HG02798 (cell line): ENCODE measurements around the gene HK3.
A peak's percentile ranks its signal among the peaks of the same experiment; 100 is the strongest.

Source experiments
- ATAC-seq: cut with Tn5 transposase; IDR thresholded peaks from one replicate; pipeline ENCODE4 v1.9.1; 2021; ENCODE audit warnings: mild to moderate bottlenecking; ENCODE audit not compliant: unreplicated experiment, poor library complexity

Gene HK3

DNA sequence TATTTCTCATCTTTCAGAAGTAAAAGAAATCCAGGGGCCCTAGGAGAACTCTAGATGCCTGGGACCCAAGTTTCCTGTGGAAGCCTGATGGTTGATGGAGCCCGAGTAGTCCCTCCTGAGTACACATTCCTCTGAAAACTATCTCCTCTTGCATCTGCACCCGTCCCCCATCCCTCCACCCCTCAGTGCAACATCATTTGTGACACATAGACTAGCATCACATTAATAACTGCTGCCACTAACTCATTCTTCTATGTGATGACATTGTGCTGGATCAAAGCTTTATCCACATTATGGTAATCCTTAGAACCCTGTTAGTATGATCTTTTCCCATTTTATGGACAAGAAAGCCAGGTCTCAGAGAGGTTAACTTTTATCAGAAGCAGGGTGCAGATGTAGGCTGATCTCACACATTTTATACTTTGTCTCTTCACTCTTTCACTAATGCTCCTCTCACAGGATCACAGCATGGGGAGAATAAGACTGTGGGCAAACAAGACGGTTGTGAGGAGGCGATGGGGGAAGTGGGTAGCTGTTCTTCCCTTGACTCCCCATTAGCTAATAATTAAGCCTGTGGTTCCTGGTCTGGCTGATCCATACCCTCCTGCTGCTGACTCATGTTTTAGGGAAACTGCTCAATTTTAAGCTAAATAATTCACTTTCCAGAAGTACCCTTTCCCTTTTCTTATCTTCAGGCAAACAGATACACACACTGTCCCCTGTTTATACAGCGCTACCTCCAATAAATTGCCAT, 3.9 kb upstream of the HK3 start:
- ATAC-seq = no peak

- no peak for ATAC-seq
Measured at GRCh38 chr5:176902102-176902814, 3.1 kb upstream of the HK3 start.

GRCh38 chr5:176901260-176902101, 2.3 kb upstream of the HK3 start:
- peak; percentile 62 for ATAC-seq

GRCh38 chr5:176900780-176901204, 1.6 kb upstream of the HK3 start:
- no peak for ATAC-seq

DNA sequence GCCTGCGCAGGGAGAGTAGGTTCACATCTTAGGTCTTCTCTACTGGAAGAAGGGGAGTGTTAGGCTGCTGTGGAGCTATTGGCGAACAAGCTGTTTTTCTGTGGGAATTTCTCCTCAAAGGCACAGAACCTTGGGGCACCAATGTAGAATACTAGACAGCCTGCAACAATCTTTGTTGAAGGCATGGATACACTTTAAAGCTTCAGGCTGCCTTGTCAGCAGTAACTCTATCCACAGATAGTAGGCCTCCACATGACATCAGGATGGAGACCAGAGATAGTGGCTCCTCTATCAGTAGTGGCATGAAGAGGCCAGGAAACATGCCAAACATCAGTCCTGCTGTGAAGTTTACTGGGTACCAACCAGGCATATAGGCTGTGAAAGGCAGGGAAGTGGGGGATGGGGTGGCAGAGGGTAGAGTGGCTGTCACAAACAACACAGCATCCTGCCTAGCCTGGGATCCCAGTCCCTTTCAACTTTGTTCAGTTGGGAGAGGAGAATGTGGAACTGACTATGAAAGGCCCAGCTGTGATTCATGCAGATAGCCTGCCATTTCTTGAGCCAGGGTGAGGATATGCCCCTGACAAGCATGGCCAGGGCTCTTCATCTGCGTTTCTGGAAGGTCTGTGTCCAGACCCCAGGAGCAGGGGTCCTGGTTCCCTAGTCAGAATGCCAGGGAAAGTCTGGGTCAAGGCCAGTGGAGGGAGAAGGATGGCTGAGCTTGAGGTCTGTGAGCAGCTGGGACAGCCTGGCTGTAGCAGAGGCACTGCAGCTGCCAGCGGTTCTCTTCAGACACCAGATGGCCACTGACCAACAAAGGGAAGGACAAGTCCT, 1.0 kb upstream of the HK3 start:
- no peak for ATAC-seq

DNA sequence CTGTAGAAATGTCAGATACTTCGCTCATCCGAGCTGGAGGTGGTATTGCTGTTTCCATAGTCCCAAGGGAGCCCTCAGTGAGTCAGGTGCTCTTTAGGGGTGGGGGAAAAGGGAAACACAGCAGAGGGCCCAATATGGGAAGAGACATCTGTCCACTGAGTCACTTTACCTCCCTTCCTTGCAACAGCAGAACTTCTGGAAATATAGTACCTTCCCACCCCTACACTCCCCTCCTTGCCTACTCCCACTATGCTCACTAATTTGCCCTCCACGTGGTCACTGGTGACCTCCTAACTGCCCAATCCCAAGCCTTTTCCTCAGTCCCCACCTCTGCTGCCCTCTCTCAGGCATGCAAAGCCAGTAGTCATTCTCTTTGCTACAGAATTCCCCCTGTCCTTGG, 1.9 kb downstream of the HK3 start:
- no peak for ATAC-seq

DNA sequence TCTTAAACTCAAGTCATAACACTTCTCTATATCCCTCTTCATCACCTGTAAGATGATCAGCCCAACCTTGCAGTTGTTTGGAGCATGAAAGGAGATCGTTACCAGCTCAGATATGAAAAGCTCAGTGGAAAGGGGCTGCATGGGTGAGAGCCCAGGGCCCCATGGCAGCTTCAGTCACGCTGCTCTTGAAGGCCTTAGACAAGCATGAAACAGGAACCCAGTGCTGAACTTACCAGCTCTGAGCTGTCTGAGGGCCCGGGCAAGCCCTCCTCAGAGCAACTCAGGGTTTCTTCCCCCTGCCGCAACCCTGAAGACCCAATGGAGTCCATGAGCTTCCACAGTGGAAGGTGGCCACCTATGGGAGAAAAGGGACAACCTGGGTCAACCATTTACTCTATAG, 3.3 kb downstream of the HK3 start:
- ATAC-seq = no peak

DNA sequence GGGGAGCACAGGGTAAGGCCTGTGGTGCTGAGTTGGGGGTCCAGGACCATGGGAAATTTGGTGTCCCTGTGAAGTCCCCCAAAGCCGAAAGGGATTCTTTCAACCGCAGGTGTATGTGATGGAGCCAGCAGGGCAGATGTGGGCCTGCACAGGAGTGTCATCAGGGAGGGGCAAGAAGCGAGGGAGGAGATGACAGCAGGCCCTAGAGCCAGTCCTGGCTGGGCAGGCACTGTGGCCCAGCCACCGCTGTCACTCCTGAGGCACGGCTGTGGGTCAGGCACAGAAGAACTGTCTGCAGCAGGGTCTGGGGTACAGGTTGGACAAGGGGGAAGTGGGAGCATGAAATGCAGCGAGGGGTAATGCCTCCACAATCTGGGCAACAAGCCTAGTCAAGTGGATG, 4.8 kb downstream of the HK3 start:
- ATAC-seq = no peak

- ATAC-seq = no peak
Measured at GRCh38 chr5:176892663-176893062, 6.5 kb downstream of the HK3 start.

DNA sequence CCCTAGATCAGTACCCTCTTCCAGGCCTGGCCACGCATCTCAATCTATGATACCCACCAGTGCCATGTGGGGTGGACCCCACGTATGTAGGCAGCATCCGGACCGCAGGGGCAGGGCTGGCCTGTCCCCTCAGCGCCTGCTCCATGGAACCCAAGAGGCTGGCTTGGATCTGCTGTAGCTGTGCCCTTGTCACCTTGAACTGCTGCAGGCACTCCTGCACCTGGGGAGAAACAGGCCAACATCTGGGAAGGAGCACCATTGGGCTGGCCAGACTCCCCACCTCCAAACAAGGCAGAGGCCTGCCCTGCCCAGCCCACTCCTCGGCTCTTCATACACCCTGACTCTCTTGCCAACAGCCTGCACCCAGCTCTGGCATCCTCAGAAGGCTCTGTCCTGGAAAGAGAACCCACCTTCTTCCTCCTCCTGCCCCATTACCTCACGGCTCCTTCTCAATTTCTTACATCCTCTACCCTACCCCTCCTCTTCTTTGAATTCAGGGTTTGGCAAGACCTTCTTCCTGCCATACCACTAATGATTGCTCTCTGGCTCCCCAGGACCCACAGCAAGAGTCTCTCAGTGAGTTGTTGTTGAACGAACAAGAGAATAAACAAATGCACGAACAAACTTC, 7.7 kb downstream of the HK3 start:
- no peak for ATAC-seq

GRCh38 chr5:176890455-176891330, 8.5 kb downstream of the HK3 start:
- ATAC-seq = no peak

DNA sequence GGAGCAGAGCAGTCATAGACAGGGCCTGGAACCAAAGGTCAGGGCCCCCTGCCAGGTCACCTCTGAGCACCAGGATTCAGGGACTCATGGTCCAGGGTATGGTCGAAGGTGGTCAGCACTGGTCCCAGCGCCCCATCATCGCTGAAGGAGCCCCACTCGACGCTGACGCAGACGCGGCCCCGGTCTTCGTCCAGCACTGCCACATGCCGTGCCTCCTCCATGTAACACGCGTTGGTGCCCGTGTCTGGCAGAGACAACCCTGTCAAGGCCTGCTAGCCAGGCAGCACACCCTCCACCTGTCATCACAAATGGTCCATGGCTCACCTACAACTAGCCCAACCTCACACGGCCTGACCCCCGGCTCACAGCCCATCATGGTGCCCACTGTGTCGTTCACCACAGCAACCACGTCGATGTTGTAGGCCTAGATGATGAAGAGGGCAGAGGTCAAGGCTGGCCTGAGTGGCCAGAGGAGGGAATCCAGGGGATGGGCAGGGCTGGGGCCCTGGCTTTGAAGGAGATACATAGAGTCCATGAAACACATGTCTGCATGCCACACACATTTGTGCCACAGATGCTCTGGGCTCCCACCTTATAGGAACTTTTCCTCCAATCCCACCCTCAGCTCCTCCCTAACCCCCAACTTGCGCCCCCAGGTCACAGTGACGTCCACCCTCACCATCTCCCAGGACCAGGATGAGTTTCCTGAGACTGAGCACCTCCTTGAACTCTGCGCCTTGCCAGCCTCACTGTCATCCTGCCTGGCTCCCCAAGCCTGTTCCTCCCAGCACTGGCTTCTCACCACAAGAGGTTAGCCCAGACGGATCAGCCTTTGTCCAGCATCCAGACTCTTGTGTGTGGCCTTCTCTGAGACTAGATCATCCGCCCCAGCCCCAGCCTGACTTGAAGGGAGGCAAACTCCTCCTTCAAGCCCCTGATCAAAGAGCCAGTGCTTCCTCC, 9.5 kb downstream of the HK3 start:
- no peak for ATAC-seq

GRCh38 chr5:176888865-176889165, 10.3 kb downstream of the HK3 start:
- no peak for ATAC-seq

DNA sequence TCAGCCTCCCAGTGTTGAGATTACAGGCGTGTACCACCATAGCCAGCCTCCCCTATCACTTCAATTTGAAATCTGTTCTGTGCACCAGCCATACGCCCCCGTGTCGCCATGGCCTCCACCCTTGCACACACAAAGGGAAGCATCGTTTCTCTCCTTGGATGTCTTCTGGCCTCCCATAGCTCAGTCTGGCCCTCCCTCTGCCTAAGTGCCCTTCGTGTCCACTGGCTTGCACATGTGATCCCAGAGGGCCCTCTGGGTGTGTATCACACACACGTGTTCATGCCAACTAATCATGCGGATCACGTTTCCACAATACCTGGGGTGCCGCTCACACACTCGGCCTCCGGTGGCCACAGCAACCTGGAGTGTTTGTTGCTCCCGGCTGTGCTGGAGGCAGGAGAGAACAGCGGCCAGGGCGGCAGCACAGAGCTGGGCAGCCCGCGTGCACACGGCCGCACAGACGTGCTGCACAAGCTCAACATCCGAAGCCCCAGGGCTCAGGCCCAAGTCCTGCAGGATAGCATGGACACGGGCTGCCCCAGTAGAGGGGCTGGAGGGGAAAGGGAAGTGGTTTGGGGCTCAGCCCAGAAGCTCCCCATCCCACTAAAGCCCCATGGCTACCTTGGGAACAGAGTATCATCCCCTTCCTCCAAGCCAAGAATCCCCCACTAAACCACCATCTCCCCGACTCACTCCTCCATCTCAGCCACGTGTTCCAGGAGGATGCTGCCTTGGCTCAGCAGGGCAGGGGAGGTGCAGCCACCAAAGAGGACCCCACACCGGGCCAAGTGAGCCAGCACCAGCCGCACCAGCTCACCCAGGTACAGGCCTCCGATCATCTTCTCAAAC, 10.9 kb downstream of the HK3 start:
- ATAC-seq = no peak

- ATAC-seq = no peak
Measured at GRCh38 chr5:176887252-176887849, 11.8 kb downstream of the HK3 start.

- no peak for ATAC-seq
Measured at GRCh38 chr5:176886336-176887251, 12.6 kb downstream of the HK3 start.
